ENCODE measurements around the gene OCA2. TPM values are rescaled to one million over a fixed set of nuclear protein-coding genes. Genes with fewer than 3 reads are reported as not detected.

OCA2 gene
- total and polyA plus RNA-seq, 2 of the 13 experiments (the other 11 are each of a cell fraction or from before 2014, with no cell fraction given): 0.02 to 0.05 TPM

- in situ Hi-C loops (cut with HindIII; ENCODE audit: extremely low pct_ligation_motif_present, low pct_unique_long_range_greater_than_20kb) (no loop called here), intact Hi-C loops (cut with micrococcal nuclease; ENCODE audit: unreplicated experiment) (no loop called here)
- no peak overlapping the region for H3K9ac ChIP-seq (ENCODE audit: insufficient read depth, low read depth, low read length)
- H4K20me1 ChIP-seq (ENCODE audit: insufficient read depth, low read length): no peaks in the 10 kb centered on the region
- no peaks in the 10 kb centered on the region for H3K4me1 ChIP-seq (ENCODE audit: insufficient read depth, low read length)
- ChIA-PET CTCF (ENCODE audit: low intra/inter-chr PET ratio, low total read pairs) (no interaction called here), POLR2A (no interaction called here)
- H2AFZ ChIP-seq (ENCODE audit: low read length): no peak overlapping the region
- WGBS (ENCODE audit: low lambda C conversion rate): 60% methylated on average over 8 of the region's 9 CpGs
- no peak for DNase-seq (ENCODE audit: low spot score)
- H3K36me3 ChIP-seq (replicated peaks in 1 of 2; ENCODE audit: control insufficient read depth in 1 of 2, insufficient read depth in 2 of 2, low read length in 2 of 2): no peaks in the 10 kb centered on the region
- ATAC-seq: no peak
- H3K4me3 ChIP-seq (replicated peaks in 1 of 3; ENCODE audit: insufficient read depth in 1 of 3, low read depth in 2 of 3, low read length in 3 of 3): no peak overlapping the region
- no peak overlapping the region for H3K4me2 ChIP-seq (ENCODE audit: low read depth, low read length)
- no peaks in the 10 kb centered on the region for H3K79me2 ChIP-seq (ENCODE audit: insufficient read depth, low read length)
- H3K27me3 ChIP-seq (ENCODE audit: control insufficient read depth in 1 of 2, insufficient read depth in 2 of 2, low read length in 2 of 2): peaks cover 0 to 7% of the 10 kb centered on the region in 2 experiments; a peak in 1 of 5 replicates
- no TSS peak for BruUV-seq (replicated peaks)
- H3K9me3 ChIP-seq (ENCODE audit: low read length): no peaks in the 10 kb centered on the region
- FAIRE-seq: no peak
- H3K27ac ChIP-seq (ENCODE audit: extremely low read length, insufficient read depth, low read length): no peak overlapping the region
- no peak for TF ChIP-seq DDIT3 (CRISPR knock-in tag; IDR thresholded peaks at IDR 0.05)
- no peak for TF ChIP-seq ELF4 (CRISPR knock-in tag; IDR thresholded peaks at IDR 0.05; ENCODE audit: borderline replicate concordance)
- no peak for TF ChIP-seq ZNF101 (CRISPR knock-in tag; IDR thresholded peaks at IDR 0.05; ENCODE audit: borderline replicate concordance, low read depth)
- no peak for TF ChIP-seq HNF1B (CRISPR knock-in tag; IDR thresholded peaks at IDR 0.05)
- TF ChIP-seq HNRNPUL1 (IDR thresholded peaks at IDR 0.05; ENCODE audit: low read depth, low read length): no peak
- TF ChIP-seq MNT (IDR thresholded peaks at IDR 0.05): no peak
- TF ChIP-seq ZBTB46 (CRISPR knock-in tag; IDR thresholded peaks at IDR 0.05; ENCODE audit: borderline replicate concordance): no peak
- TF ChIP-seq SNAPC4 (CRISPR knock-in tag; IDR thresholded peaks at IDR 0.05): no peak
- TF ChIP-seq ZNF280B (CRISPR knock-in tag; IDR thresholded peaks at IDR 0.05; ENCODE audit: borderline replicate concordance): no peak
- no peak for TF ChIP-seq TRIM22 (IDR thresholded peaks at IDR 0.05)
Observed at GRCh38 chr15:27983496-27983895, 115.6 kb downstream of the OCA2 start.

All from HepG2 (cell line).